Hepatocyte (in vitro differentiated cells): Measurements from ENCODE around the gene KARS1. TPM values are rescaled to one million over a fixed set of nuclear protein-coding genes. Genes with fewer than 3 reads are reported as not detected.

Experiments used
- DNase-seq: peaks from one replicate; pipeline ENCODE4 v3.0.0-alpha.2; 2016; ENCODE audit warnings: low spot score
- H2AFZ ChIP-seq: fragments of 200-600 bp; sonication (generic); 2 replicates; pipeline ENCODE4 v1.6.0; 2016; ENCODE audit warnings: antibody characterized with exemption, mild to moderate bottlenecking
- H3K27ac ChIP-seq: fragments of 200-600 bp; sonication (generic); 2 replicates; pipeline ENCODE4 v1.5.1; 2016; ENCODE audit warnings: mild to moderate bottlenecking
- H3K27me3 ChIP-seq: fragments of 200-600 bp; sonication (generic); 2 replicates; pipeline ENCODE4 v1.6.1; 2016
- H3K36me3 ChIP-seq: fragments of 200-600 bp; sonication (generic); replicated peaks from 2 replicates; pipeline ENCODE4 v1.5.1; 2016; ENCODE audit warnings: low read depth; ENCODE audit not compliant: insufficient read depth
- H3K4me1 ChIP-seq: fragments of 200-600 bp; sonication (generic); 2 replicates; pipeline ENCODE4 v1.5.1; 2016; ENCODE audit warnings: mild to moderate bottlenecking, moderate library complexity; ENCODE audit not compliant: insufficient read depth
- H3K4me2 ChIP-seq: fragments of 200-600 bp; sonication (generic); 2 replicates; pipeline ENCODE4 v1.6.0; 2016
- H3K4me3 ChIP-seq: fragments of 200-600 bp; sonication (generic); 2 replicates; pipeline ENCODE4 v1.5.1; 2016; ENCODE audit warnings: mild to moderate bottlenecking
- H3K79me2 ChIP-seq: fragments of 200-600 bp; sonication (generic); 2 replicates; pipeline ENCODE4 v1.6.0; 2017; ENCODE audit warnings: mild to moderate bottlenecking
- H3K9me2 ChIP-seq: fragments of 200-600 bp; sonication (generic); replicated peaks from 2 replicates; pipeline ENCODE4 v1.6.0; 2017; ENCODE audit warnings: mild to moderate bottlenecking; ENCODE audit not compliant: insufficient read depth
- H3K9me3 ChIP-seq: fragments of 200-600 bp; sonication (generic); 2 replicates; pipeline ENCODE4 v1.5.1; 2016; ENCODE audit warnings: low read depth, mild to moderate bottlenecking
- H4K20me1 ChIP-seq: fragments of 200-600 bp; sonication (generic); 2 replicates; pipeline ENCODE4 v1.6.0; 2016; ENCODE audit warnings: mild to moderate bottlenecking; ENCODE audit not compliant: insufficient read depth, poor library complexity, severe bottlenecking
- CTCF ChIP-seq: fragments of 200-600 bp; sonication (generic); IDR thresholded peaks from 2 replicates; pipeline ENCODE4 v1.5.1; 2016; ENCODE audit warnings: antibody characterized with exemption, mild to moderate bottlenecking; ENCODE audit not compliant: poor library complexity
- EZH2 ChIP-seq: fragments of 200-600 bp; sonication (generic); IDR thresholded peaks from 2 replicates; pipeline ENCODE4 v1.6.1; 2016; ENCODE audit warnings: antibody characterized with exemption, mild to moderate bottlenecking, borderline replicate concordance
- EZH2phosphoT487 ChIP-seq: fragments of 200-600 bp; sonication (generic); IDR thresholded peaks from one replicate; pipeline ENCODE4 v1.6.1; 2018; ENCODE audit warnings: antibody characterized with exemption, mild to moderate bottlenecking, low read depth, moderate library complexity; ENCODE audit not compliant: unreplicated experiment, severe bottlenecking
- WGBS: methylation state at CpG from one replicate; pipeline ENCODE4 v1.1.6; 2016; ENCODE audit warnings: low lambda C conversion rate; ENCODE audit errors: missing lambda C conversion rate; 5-methylcytosine and 5-hydroxymethylcytosine counted together
- polyA plus RNA-seq: library from polyadenylated mRNA; unstranded; fragments of >200 nt; fragmentation: Nextera tagmentation; extraction: Ambion mirVana; gene quantifications from 2 replicates; pipeline ENCODE4 v1.2.1, GENCODE V29; 2016
- total RNA-seq: library from RNA; depleted of rRNA; stranded (reverse); fragments of >200 nt; gene quantifications from 2 replicates; pipeline ENCODE4 v1.2.3, GENCODE V29; 2014

Gene KARS1
- total and polyA plus RNA-seq, 2 experiments from 2014 or later: 112 to 120 TPM

GRCh38 chr16:75590920-75591843 is 56.3 kb downstream of the KARS1 start:
- Histone ChIP-seq H3K27ac (peak overlapping the region; percentile 86), H4K20me1 (no peaks in the 10 kb centered on the region), H3K4me2 (peak overlapping the region; percentile 55), H2AFZ (no peak overlapping the region), H3K27me3 (no peaks in the 10 kb centered on the region), H3K9me2 (no peaks in the 10 kb centered on the region), H3K79me2 (no peaks in the 10 kb centered on the region), H3K36me3 (no peaks in the 10 kb centered on the region), H3K4me3 (no peak overlapping the region), H3K4me1 (peaks cover 12% of the 10 kb centered on the region), H3K9me3 (no peaks in the 10 kb centered on the region)
- peak; percentile 66 for DNase-seq
- 51% methylated on average over 8 of the region's 8 CpGs for WGBS
- no peak for TF ChIP-seq EZH2
- peak; percentile 40 for TF ChIP-seq CTCF

- DNase-seq: no peak
- Histone ChIP-seq H3K9me2 (no peaks in the 10 kb centered on the region), H4K20me1 (no peaks in the 10 kb centered on the region), H3K36me3 (no peaks in the 10 kb centered on the region), H3K4me1 (peaks cover 12% of the 10 kb centered on the region), H3K27me3 (no peaks in the 10 kb centered on the region), H3K4me3 (no peak overlapping the region), H3K9me3 (no peaks in the 10 kb centered on the region), H3K4me2 (no peak overlapping the region), H3K27ac (no peak overlapping the region), H3K79me2 (no peaks in the 10 kb centered on the region), H2AFZ (no peak overlapping the region)
- WGBS: 97% methylated on average over 3 of the region's 3 CpGs
- TF ChIP-seq CTCF (no peak), EZH2phosphoT487 (no peak), EZH2 (no peak)
Measured at GRCh38 chr16:75589306-75589705, 58.2 kb downstream of the KARS1 start.

- H3K9me2 ChIP-seq: no peaks in the 10 kb centered on the region
- 96% methylated on average over 4 of the region's 4 CpGs for WGBS
- no peak overlapping the region for H3K4me2 ChIP-seq
- H3K36me3 ChIP-seq: no peaks in the 10 kb centered on the region
- H3K9me3 ChIP-seq: no peaks in the 10 kb centered on the region
- H2AFZ ChIP-seq: no peak overlapping the region
- no peak overlapping the region for H3K4me3 ChIP-seq
- peaks cover 12% of the 10 kb centered on the region for H3K4me1 ChIP-seq
- DNase-seq: no peak
- TF ChIP-seq CTCF (no peak), EZH2 (no peak), EZH2phosphoT487 (no peak)
- H4K20me1 ChIP-seq: no peaks in the 10 kb centered on the region
- H3K79me2 ChIP-seq: no peaks in the 10 kb centered on the region
- H3K27ac ChIP-seq: no peak overlapping the region
- H3K27me3 ChIP-seq: no peaks in the 10 kb centered on the region
Measured at GRCh38 chr16:75588716-75589115, 58.7 kb downstream of the KARS1 start.
